Nephron (organoid): ENCODE measurements around the gene ABHD3.
"Not testable (repeated sequence)": the region's sequence is repeated elsewhere in the genome, so short reads cannot be mapped to it uniquely, and the experiment has no call there.

Experiments
- H3K27ac Mint-ChIP-seq, 3 experiments: 2 replicates each; pipeline ENCODE4 v1.8.0; 2020; ENCODE audit warnings: mixed read lengths in 3 of 3, mild to moderate bottlenecking in 2 of 3, moderate library complexity in 1 of 3
- H3K27me3 Mint-ChIP-seq: 2 replicates; pipeline ENCODE4 v1.8.0; 2021; ENCODE audit warnings: low read depth, mild to moderate bottlenecking, moderate library complexity, mixed read lengths
- H3K36me3 Mint-ChIP-seq: 2 replicates; pipeline ENCODE4 v1.8.0; 2020; ENCODE audit warnings: low read depth, mixed read lengths
- H3K4me1 Mint-ChIP-seq: 2 replicates; pipeline ENCODE4 v1.8.0; 2020; ENCODE audit warnings: mixed read lengths
- H3K4me3 Mint-ChIP-seq, 3 experiments: 2 replicates each; pipeline ENCODE4 v1.8.0; 2020; ENCODE audit warnings: mild to moderate bottlenecking in 3 of 3, mixed read lengths in 3 of 3, moderate library complexity in 2 of 3
- H3K9me3 Mint-ChIP-seq: 2 replicates; pipeline ENCODE4 v1.8.0; 2020; ENCODE audit warnings: mixed read lengths
- TF ChIP-seq, protein P1 (sequence below), 3 experiments: fragments of 200-600 bp; sonication (generic); IDR thresholded peaks; one replicate each; pipeline ENCODE4 v1.5.0; 2021; ENCODE audit warnings: antibody characterized with exemption in 3 of 3; ENCODE audit not compliant: unreplicated experiment in 3 of 3

ABHD3 gene

DNA sequence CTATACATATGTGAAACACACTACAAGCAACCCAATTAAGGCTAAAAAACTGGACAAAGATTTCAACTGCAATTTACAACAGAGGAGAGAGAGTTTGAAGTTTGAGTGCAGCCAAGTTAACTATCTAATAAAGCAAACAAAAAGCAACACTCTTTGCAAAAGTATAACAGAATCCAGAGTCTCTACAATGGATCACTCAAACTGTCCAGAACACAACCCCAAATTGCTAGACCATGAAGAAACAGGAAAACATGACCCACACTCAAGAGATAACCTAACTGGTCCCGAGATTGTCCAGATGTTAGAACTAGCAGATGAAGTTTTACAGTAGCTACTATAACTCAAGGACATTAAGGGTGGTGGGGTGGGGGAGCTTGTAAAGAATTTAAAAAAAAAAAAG is 14.8 kb downstream of the ABHD3 start:
- Mint-ChIP-seq H3K27ac (no peak overlapping the region), H3K9me3 (peaks cover 23% of the 10 kb centered on the region), H3K36me3 (peaks cover 45% of the 10 kb centered on the region), H3K4me3 (no peak overlapping the region), H3K27me3 (no peaks in the 10 kb centered on the region), H3K4me1 (no peaks in the 10 kb centered on the region)
- TF ChIP-seq, protein P1, sequence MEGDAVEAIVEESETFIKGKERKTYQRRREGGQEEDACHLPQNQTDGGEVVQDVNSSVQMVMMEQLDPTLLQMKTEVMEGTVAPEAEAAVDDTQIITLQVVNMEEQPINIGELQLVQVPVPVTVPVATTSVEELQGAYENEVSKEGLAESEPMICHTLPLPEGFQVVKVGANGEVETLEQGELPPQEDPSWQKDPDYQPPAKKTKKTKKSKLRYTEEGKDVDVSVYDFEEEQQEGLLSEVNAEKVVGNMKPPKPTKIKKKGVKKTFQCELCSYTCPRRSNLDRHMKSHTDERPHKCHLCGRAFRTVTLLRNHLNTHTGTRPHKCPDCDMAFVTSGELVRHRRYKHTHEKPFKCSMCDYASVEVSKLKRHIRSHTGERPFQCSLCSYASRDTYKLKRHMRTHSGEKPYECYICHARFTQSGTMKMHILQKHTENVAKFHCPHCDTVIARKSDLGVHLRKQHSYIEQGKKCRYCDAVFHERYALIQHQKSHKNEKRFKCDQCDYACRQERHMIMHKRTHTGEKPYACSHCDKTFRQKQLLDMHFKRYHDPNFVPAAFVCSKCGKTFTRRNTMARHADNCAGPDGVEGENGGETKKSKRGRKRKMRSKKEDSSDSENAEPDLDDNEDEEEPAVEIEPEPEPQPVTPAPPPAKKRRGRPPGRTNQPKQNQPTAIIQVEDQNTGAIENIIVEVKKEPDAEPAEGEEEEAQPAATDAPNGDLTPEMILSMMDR (IDR thresholded peaks at IDR 0.05; ENCODE audit: unreplicated experiment in 3 of 3): no peak

DNA sequence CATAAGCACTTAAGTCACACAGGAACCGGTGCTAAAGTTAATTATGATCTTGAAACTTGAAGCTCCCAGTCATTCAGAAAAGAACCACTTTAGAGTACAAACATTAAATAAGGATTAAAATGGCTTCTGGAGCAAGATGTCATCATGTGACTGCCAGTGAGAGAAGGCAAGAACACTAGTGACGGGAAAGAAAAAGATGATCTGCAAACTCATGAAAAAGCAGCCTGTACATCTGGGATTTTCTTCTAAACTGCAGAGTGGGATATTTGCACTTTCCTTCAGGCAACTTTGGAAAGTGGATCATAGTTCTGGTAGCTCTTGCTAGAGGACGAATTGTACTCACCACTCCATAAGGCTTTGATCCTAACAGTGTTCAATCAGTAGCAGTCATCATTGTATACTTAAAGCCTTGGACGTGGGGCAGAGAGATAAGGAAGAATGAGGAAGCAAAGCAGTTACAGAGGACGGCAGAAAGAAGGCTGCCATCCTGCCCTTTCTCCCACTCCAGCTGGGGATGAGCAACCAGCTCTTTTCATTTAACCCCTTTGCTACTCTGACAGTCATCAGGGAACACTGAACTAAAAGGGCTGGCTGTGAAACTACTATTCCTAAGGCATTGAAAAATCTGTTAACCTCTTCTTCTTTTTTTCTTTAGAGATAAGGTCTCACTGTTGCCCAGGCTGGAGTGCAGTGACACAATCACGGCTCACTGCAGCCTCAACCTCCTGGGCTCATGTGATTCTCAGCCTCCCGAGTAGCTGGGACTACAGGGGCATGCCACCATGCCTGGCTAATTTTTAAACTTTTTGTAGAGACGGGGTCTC is 18.1 kb downstream of the ABHD3 start:
- H3K9me3 Mint-ChIP-seq: peaks cover 19% of the 10 kb centered on the region
- no peaks in the 10 kb centered on the region for H3K4me1 Mint-ChIP-seq
- TF ChIP-seq, protein P1 (IDR thresholded peaks at IDR 0.05; ENCODE audit: unreplicated experiment in 3 of 3): no peak
- H3K4me3 Mint-ChIP-seq: no peak overlapping the region
- no peaks in the 10 kb centered on the region for H3K27me3 Mint-ChIP-seq
- peak overlapping the region in 1 of 3 experiments; percentile 55 for H3K27ac Mint-ChIP-seq
- peaks cover 36% of the 10 kb centered on the region for H3K36me3 Mint-ChIP-seq

DNA sequence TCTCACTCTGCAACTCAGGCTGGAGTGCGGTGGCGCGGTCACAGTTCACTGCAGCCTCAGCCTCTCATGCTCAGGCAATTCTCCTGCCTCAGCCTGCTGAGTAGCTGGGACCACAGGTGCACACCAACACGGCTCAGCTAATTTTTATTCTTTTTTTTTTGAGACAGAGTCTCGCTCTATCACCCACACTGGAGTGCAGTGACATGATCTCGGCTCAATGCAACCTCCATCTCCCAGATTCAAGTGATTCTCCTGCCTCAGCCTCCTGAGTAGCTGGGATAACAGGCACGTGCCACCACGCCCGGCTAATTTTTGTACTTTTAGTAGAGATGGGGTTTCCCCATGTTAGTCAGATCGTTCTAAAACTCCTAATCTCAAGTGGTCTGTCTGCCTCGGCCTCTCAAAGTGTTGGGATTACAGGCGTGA is 19.0 kb downstream of the ABHD3 start:
- H3K4me3 Mint-ChIP-seq, H3K27me3 Mint-ChIP-seq, H3K4me1 Mint-ChIP-seq: not testable (repeated sequence)
- Mint-ChIP-seq H3K9me3 (peaks cover 15% of the 10 kb centered on the region), H3K27ac (peak overlapping the region in 1 of 3 experiments; percentile 54), H3K36me3 (peaks cover 29% of the 10 kb centered on the region)

DNA sequence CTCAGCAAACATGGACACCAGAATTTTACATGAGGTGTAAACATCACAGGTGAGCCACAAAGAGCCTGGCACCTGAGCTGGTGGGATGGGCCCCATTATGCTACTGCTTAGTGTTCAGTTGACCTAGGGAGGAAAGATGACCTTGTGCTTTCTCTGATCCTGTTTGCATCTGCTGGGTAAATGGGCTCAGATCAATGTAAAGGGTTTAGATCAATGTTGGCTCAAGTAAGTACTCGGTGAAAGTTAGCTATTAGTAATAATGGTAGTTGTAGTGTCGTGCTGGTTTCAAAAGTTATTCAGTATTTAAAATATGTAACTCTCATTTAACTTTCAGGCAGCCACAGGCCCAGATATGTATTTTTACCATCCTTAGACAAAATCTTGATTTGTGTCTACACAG is 19.8 kb downstream of the ABHD3 start:
- TF ChIP-seq, protein P1 (IDR thresholded peaks at IDR 0.05; ENCODE audit: unreplicated experiment in 3 of 3): no peak
- peaks cover 21% of the 10 kb centered on the region for H3K36me3 Mint-ChIP-seq
- H3K4me3 Mint-ChIP-seq: no peak overlapping the region
- no peaks in the 10 kb centered on the region for H3K4me1 Mint-ChIP-seq
- no peaks in the 10 kb centered on the region for H3K27me3 Mint-ChIP-seq
- peaks cover 11% of the 10 kb centered on the region for H3K9me3 Mint-ChIP-seq
- peak overlapping the region in 1 of 3 experiments; percentile 54 for H3K27ac Mint-ChIP-seq

DNA sequence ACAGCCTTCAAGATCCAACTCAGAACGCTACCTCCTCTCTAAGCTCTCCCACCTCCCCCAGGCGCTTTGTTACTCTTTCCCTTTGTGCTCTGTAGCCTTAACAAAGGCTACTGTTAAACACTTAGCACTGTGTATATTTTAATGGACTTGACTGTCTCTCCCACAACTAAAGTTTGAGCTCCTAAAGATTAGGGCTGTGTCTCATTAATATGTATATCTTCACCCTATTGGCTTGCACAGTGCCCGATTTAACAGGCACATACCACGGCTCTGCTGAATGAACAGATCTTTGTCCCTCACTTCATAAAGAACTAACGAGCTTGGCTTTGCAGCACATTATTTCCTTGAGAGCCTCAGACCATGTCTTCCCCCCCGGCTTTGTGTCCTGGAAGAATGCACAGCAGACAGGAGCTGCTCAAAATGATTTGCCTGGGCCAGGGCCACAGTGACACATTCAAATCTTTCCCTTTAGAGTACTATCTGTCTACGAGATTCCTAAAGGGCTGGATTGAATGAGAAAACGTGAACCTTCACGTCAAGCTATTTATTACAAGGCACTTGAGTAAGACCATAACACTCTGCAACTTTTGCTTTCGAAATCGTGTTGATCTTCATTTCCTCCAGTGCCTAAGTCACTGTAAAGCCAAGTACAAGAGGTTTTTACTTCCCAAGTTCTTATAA is 22.1 kb downstream of the ABHD3 start:
- Mint-ChIP-seq H3K4me1 (no peaks in the 10 kb centered on the region), H3K36me3 (no peaks in the 10 kb centered on the region), H3K4me3 (no peak overlapping the region), H3K9me3 (no peaks in the 10 kb centered on the region), H3K27ac (no peak overlapping the region), H3K27me3 (no peaks in the 10 kb centered on the region)
- TF ChIP-seq, protein P1 (IDR thresholded peaks at IDR 0.05; ENCODE audit: unreplicated experiment in 3 of 3): no peak

DNA sequence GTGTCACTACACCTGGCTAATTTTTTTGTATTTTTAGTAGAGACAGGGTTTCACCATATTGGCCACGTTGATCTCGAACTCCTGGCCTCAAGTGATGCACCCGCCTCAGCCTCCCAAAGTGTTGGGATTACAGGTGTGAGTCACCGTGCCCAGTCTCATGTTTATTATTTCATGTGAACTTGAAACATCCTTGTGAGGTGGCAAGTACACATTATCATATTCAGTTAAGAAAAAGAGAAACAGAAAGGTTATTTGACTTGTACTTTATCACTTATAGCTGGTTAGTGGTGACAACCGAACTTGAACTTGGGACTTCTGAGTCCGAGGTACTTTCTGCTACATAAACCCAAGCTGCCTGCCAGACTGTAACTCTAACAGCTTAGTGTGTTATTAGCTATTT is 24.4 kb downstream of the ABHD3 start:
- Mint-ChIP-seq H3K27me3 (no peaks in the 10 kb centered on the region), H3K4me1 (no peaks in the 10 kb centered on the region), H3K9me3 (no peaks in the 10 kb centered on the region), H3K27ac (no peak overlapping the region), H3K4me3 (no peak overlapping the region), H3K36me3 (no peaks in the 10 kb centered on the region)
- TF ChIP-seq, protein P1 (IDR thresholded peaks at IDR 0.05; ENCODE audit: unreplicated experiment in 3 of 3): no peak
